MM.1S (cell line): ENCODE data around the gene TFCP2L1.

Experiments used
- DNase-seq: peaks from one replicate; pipeline ENCODE4 v3.0.0-alpha.2; 2015
- H2AFZ ChIP-seq: fragments of 300-600 bp; sonication (generic); 2 replicates; pipeline ENCODE4 v1.6.0; 2016; ENCODE audit warnings: antibody characterized with exemption, low read length
- H3F3A ChIP-seq: fragments of 300-600 bp; sonication (generic); 2 replicates; pipeline ENCODE4 v1.6.1; 2016; ENCODE audit warnings: mild to moderate bottlenecking, antibody characterized with exemption, low read length, moderate library complexity, mixed read lengths; ENCODE audit not compliant: insufficient read depth
- H3K27ac ChIP-seq: fragments of 300-600 bp; sonication (generic); 2 replicates; pipeline ENCODE4 v1.5.1; 2016; ENCODE audit warnings: mild to moderate bottlenecking, low read length
- H3K27me3 ChIP-seq: fragments of 300-600 bp; sonication (generic); replicated peaks from 2 replicates; pipeline ENCODE4 v1.6.0; 2016; ENCODE audit warnings: low read length; ENCODE audit not compliant: insufficient read depth
- H3K36me3 ChIP-seq: fragments of 300-600 bp; sonication (generic); replicated peaks from 2 replicates; pipeline ENCODE4 v1.6.1; 2016; ENCODE audit warnings: mild to moderate bottlenecking, low read length, mixed read lengths; ENCODE audit not compliant: insufficient read depth
- H3K4me1 ChIP-seq: fragments of 300-600 bp; sonication (generic); 2 replicates; pipeline ENCODE4 v1.6.1; 2016; ENCODE audit warnings: low read length, mixed read lengths
- H3K4me2 ChIP-seq: fragments of 300-600 bp; sonication (generic); 2 replicates; pipeline ENCODE4 v1.6.0; 2016; ENCODE audit warnings: low read depth, low read length
- H3K4me3 ChIP-seq: fragments of 300-600 bp; sonication (generic); 2 replicates; pipeline ENCODE4 v1.5.1; 2016; ENCODE audit warnings: low read length, mixed read lengths
- H3K79me2 ChIP-seq: fragments of 300-600 bp; sonication (generic); 2 replicates; pipeline ENCODE4 v1.6.1; 2016; ENCODE audit warnings: mixed run types, low read length, mixed read lengths
- H3K9ac ChIP-seq: fragments of 300-600 bp; sonication (generic); 2 replicates; pipeline ENCODE4 v1.6.1; 2016; ENCODE audit warnings: low read length, mixed read lengths
- H3K9me2 ChIP-seq: fragments of 300-600 bp; sonication (generic); replicated peaks from 2 replicates; pipeline ENCODE4 v1.6.1; 2016; ENCODE audit warnings: mild to moderate bottlenecking, low read length, mixed read lengths; ENCODE audit not compliant: insufficient read depth
- H3K9me3 ChIP-seq: fragments of 300-600 bp; sonication (generic); replicated peaks from 2 replicates; pipeline ENCODE4 v1.6.1; 2016; ENCODE audit warnings: mild to moderate bottlenecking, low read length, mixed read lengths; ENCODE audit not compliant: insufficient read depth
- H4K20me1 ChIP-seq: fragments of 300-600 bp; sonication (generic); 2 replicates; pipeline ENCODE4 v1.6.1; 2016; ENCODE audit warnings: mild to moderate bottlenecking, low read length, moderate library complexity, mixed read lengths; ENCODE audit not compliant: insufficient read depth
- CTCF ChIP-seq: fragments of 300-600 bp; sonication (generic); IDR thresholded peaks from 2 replicates; pipeline ENCODE4 v1.5.1; 2016; ENCODE audit warnings: antibody characterized with exemption, low read length, mixed read lengths
- EZH2 ChIP-seq: fragments of 300-600 bp; sonication (generic); optimal IDR thresholded peaks from 2 replicates; pipeline ENCODE3; 2017; ENCODE audit warnings: low read depth, mild to moderate bottlenecking, antibody characterized with exemption, low read length, mixed read lengths
- EZH2phosphoT487 ChIP-seq: fragments of 300-600 bp; sonication (generic); IDR thresholded peaks from 2 replicates; pipeline ENCODE4 v1.6.1; 2018; ENCODE audit warnings: antibody characterized with exemption, low read length

Gene TFCP2L1

DNA sequence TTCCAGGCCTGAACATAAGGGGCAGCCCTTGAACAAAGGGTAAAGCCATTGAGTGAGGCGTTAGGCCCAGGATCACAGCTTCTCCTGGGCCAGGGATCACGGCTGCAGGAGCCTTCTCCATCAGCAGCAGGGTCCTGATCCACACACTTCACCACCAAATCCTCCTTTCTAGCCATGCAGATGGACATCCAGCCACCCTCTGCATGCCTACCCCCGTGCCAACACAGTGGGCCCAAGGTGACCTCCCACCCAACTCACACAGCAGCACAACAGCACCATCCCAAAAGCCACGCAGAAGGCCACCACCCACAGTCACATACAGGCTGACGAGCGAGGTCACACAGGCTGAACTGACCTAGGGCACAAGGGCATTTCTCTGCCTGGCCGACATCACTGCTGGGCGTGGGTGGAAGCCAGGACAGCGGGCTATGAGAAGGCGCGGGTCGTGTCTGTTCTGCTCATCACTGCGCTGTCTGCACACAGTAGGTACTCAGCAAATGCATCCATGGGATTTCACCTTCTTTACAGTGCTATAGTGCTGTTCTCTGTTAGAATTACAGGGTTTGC, 31.2 kb downstream of the TFCP2L1 start:
- Histone ChIP-seq H3K9me3 (no peaks in the 10 kb centered on the region), H3K36me3 (no peaks in the 10 kb centered on the region), H3F3A (no peaks in the 10 kb centered on the region), H3K27me3 (no peaks in the 10 kb centered on the region), H3K4me2 (no peak overlapping the region), H3K9me2 (no peaks in the 10 kb centered on the region), H3K4me3 (no peak overlapping the region), H3K79me2 (no peaks in the 10 kb centered on the region), H3K27ac (no peak overlapping the region), H2AFZ (no peak overlapping the region), H4K20me1 (no peaks in the 10 kb centered on the region), H3K4me1 (no peaks in the 10 kb centered on the region), H3K9ac (no peak overlapping the region)
- TF ChIP-seq CTCF = no peak
- no peak for TF ChIP-seq EZH2phosphoT487
- TF ChIP-seq EZH2 = no peak
- no peak for DNase-seq

GRCh38 chr2:121253021-121253673, 31.9 kb downstream of the TFCP2L1 start:
- Histone ChIP-seq H3K4me2 (no peak overlapping the region), H2AFZ (no peak overlapping the region), H3K36me3 (no peaks in the 10 kb centered on the region), H4K20me1 (no peaks in the 10 kb centered on the region), H3K79me2 (no peaks in the 10 kb centered on the region), H3K27ac (no peak overlapping the region), H3K9ac (no peak overlapping the region), H3F3A (no peaks in the 10 kb centered on the region), H3K4me1 (no peaks in the 10 kb centered on the region), H3K9me3 (no peaks in the 10 kb centered on the region), H3K27me3 (no peaks in the 10 kb centered on the region), H3K9me2 (no peaks in the 10 kb centered on the region), H3K4me3 (no peak overlapping the region)
- no peak for DNase-seq
- no peak for TF ChIP-seq EZH2
- TF ChIP-seq CTCF = no peak
- no peak for TF ChIP-seq EZH2phosphoT487

GRCh38 chr2:121251497-121251896, 33.5 kb downstream of the TFCP2L1 start:
- no peaks in the 10 kb centered on the region for H3K9me2 ChIP-seq
- no peak overlapping the region for H2AFZ ChIP-seq
- no peaks in the 10 kb centered on the region for H3F3A ChIP-seq
- no peak for DNase-seq
- no peak for TF ChIP-seq EZH2phosphoT487
- TF ChIP-seq CTCF = no peak
- TF ChIP-seq EZH2 = no peak
- no peaks in the 10 kb centered on the region for H3K4me1 ChIP-seq
- H4K20me1 ChIP-seq = no peaks in the 10 kb centered on the region
- no peaks in the 10 kb centered on the region for H3K9me3 ChIP-seq
- H3K79me2 ChIP-seq = no peaks in the 10 kb centered on the region
- H3K9ac ChIP-seq = no peak overlapping the region
- no peaks in the 10 kb centered on the region for H3K36me3 ChIP-seq
- H3K27me3 ChIP-seq = no peaks in the 10 kb centered on the region
- H3K4me2 ChIP-seq = no peak overlapping the region
- H3K27ac ChIP-seq = no peak overlapping the region
- H3K4me3 ChIP-seq = no peak overlapping the region
